Measurements from ENCODE around the gene NRAP. TPM values are rescaled to one million over a fixed set of nuclear protein-coding genes. Genes with fewer than 3 reads are reported as not detected.

NRAP gene
- total RNA-seq, 1 experiment from 2014 or later, result not detected

- intact Hi-C loops (cut with micrococcal nuclease; ENCODE audit: unreplicated experiment), result no loop called here
- CTCF ChIA-PET, result no interaction called here
- TF ChIP-seq, protein P1, sequence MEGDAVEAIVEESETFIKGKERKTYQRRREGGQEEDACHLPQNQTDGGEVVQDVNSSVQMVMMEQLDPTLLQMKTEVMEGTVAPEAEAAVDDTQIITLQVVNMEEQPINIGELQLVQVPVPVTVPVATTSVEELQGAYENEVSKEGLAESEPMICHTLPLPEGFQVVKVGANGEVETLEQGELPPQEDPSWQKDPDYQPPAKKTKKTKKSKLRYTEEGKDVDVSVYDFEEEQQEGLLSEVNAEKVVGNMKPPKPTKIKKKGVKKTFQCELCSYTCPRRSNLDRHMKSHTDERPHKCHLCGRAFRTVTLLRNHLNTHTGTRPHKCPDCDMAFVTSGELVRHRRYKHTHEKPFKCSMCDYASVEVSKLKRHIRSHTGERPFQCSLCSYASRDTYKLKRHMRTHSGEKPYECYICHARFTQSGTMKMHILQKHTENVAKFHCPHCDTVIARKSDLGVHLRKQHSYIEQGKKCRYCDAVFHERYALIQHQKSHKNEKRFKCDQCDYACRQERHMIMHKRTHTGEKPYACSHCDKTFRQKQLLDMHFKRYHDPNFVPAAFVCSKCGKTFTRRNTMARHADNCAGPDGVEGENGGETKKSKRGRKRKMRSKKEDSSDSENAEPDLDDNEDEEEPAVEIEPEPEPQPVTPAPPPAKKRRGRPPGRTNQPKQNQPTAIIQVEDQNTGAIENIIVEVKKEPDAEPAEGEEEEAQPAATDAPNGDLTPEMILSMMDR (IDR thresholded peaks at IDR 0.05; ENCODE audit: unreplicated experiment), result no peak
- H3K27me3 Mint-ChIP-seq (ENCODE audit: unreplicated experiment), result no peaks in the 10 kb centered on the region
- no TSS peak for BruUV-seq (replicated peaks)
- H3K36me3 Mint-ChIP-seq (ENCODE audit: insufficient read depth, unreplicated experiment), result no peaks in the 10 kb centered on the region
- no peak overlapping the region for H3K27ac Mint-ChIP-seq (ENCODE audit: unreplicated experiment)
- H3K9me3 Mint-ChIP-seq (ENCODE audit: low read depth, unreplicated experiment), result no peaks in the 10 kb centered on the region
- H3K4me3 Mint-ChIP-seq (ENCODE audit: low read depth, unreplicated experiment), result no peak overlapping the region
- no peaks in the 10 kb centered on the region for H3K4me1 Mint-ChIP-seq (ENCODE audit: low read depth, unreplicated experiment)
- DNase-seq, result no peak
Measured at GRCh38 chr10:113712024-113712423, 48.2 kb upstream of the NRAP start.

DNA sequence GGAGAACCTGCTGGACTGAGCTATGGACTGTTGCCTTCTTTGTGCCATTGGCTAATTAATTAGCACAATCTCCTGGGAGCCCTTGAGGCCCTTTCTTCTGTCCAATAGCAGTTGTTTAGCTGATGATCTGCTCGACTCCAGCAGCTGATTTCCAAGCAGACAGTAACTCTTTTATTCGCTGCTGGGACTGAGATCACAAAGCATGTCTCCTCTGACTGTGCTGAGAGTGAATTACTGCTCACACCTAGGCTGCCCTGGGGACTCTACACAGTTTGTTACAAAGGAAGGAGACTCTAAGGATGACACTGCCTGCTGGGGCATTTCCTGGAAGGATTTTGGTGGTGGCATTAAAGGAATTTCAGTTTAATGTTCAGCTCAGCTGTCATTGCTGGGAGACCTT, 47.3 kb upstream of the NRAP start:
- H3K36me3 Mint-ChIP-seq (ENCODE audit: insufficient read depth, unreplicated experiment), result no peaks in the 10 kb centered on the region

GRCh38 chr10:113709221-113709838, 45.5 kb upstream of the NRAP start:
- no peak overlapping the region for H3K27ac Mint-ChIP-seq (ENCODE audit: unreplicated experiment)
- intact Hi-C loops (cut with micrococcal nuclease; ENCODE audit: unreplicated experiment), result loop anchor here (10.0 kb wide), 1 partner anchor 145 kb away; the partner anchor contains the start of genes DCLRE1A and NHLRC2
- no TSS peak for BruUV-seq (replicated peaks)
- CTCF ChIA-PET, result no interaction called here
- no peaks in the 10 kb centered on the region for H3K27me3 Mint-ChIP-seq (ENCODE audit: unreplicated experiment)
- no peak for DNase-seq
- TF ChIP-seq, protein P1 (IDR thresholded peaks at IDR 0.05; ENCODE audit: unreplicated experiment), result no peak
- no peaks in the 10 kb centered on the region for H3K4me1 Mint-ChIP-seq (ENCODE audit: low read depth, unreplicated experiment)
- H3K36me3 Mint-ChIP-seq (ENCODE audit: insufficient read depth, unreplicated experiment), result no peaks in the 10 kb centered on the region
- no peaks in the 10 kb centered on the region for H3K9me3 Mint-ChIP-seq (ENCODE audit: low read depth, unreplicated experiment)
- no peak overlapping the region for H3K4me3 Mint-ChIP-seq (ENCODE audit: low read depth, unreplicated experiment)

More for the DNA sequence above, 47.3 kb upstream of the NRAP start:
- H3K4me3 Mint-ChIP-seq (ENCODE audit: low read depth, unreplicated experiment), result no peak overlapping the region
- no peak for DNase-seq
- BruUV-seq (replicated peaks), result no TSS peak
- TF ChIP-seq, protein P1 (IDR thresholded peaks at IDR 0.05; ENCODE audit: unreplicated experiment), result no peak
- CTCF ChIA-PET, result no interaction called here
- H3K4me1 Mint-ChIP-seq (ENCODE audit: low read depth, unreplicated experiment), result no peaks in the 10 kb centered on the region
- no peaks in the 10 kb centered on the region for H3K27me3 Mint-ChIP-seq (ENCODE audit: unreplicated experiment)
- H3K27ac Mint-ChIP-seq (ENCODE audit: unreplicated experiment), result no peak overlapping the region
- intact Hi-C loops (cut with micrococcal nuclease; ENCODE audit: unreplicated experiment), result no loop called here
- H3K9me3 Mint-ChIP-seq (ENCODE audit: low read depth, unreplicated experiment), result no peaks in the 10 kb centered on the region

DNA sequence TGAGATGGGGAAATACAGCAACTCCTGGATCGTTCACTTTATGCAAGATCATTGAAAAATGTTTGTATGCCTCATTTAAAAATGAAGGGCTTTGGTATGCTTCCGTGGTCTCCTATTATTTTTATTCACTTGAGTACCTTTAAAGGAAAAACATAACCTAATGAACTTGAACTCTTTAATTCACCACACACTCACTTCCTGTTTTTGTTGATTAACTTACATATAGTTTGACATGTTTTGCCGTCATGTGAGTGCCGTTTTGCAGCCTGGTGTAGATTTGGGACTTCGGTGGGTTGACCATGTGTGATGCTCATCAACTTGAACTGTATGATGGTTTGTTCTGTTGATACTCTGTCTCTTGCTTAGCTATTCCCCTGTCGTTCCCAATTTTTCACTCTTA, 44.8 kb upstream of the NRAP start:
- TF ChIP-seq, protein P1 (IDR thresholded peaks at IDR 0.05; ENCODE audit: unreplicated experiment), result no peak
- CTCF ChIA-PET, result no interaction called here
- H3K4me3 Mint-ChIP-seq (ENCODE audit: low read depth, unreplicated experiment), result no peak overlapping the region
- DNase-seq, result no peak
- no TSS peak for BruUV-seq (replicated peaks)
- no peaks in the 10 kb centered on the region for H3K4me1 Mint-ChIP-seq (ENCODE audit: low read depth, unreplicated experiment)
- H3K27ac Mint-ChIP-seq (ENCODE audit: unreplicated experiment), result no peak overlapping the region
- no peaks in the 10 kb centered on the region for H3K27me3 Mint-ChIP-seq (ENCODE audit: unreplicated experiment)
- no peaks in the 10 kb centered on the region for H3K9me3 Mint-ChIP-seq (ENCODE audit: low read depth, unreplicated experiment)
- intact Hi-C loops (cut with micrococcal nuclease; ENCODE audit: unreplicated experiment), result loop anchor here (10.0 kb wide), 1 partner anchor 146 kb away; the partner anchor contains the start of genes DCLRE1A and NHLRC2
- no peaks in the 10 kb centered on the region for H3K36me3 Mint-ChIP-seq (ENCODE audit: insufficient read depth, unreplicated experiment)
